ENCODE results near the gene WDR91.
"Not testable (repeated sequence)": the region's sequence is repeated elsewhere in the genome, so short reads cannot be mapped to it uniquely, and the experiment has no call there.

Gene WDR91
- 53.4 to 82.6 (median 65.7) reads per million in 4 experiments for total RNA-seq

- DNase-seq, result peak; percentile 95
Measured at GRCh38 chr7:135211179-135211945, at the start of gene WDR91. Gene WDR91 (minus strand): TSS chr7:135211526. CDS start chr7:135211502, 24 bp downstream.

DNA sequence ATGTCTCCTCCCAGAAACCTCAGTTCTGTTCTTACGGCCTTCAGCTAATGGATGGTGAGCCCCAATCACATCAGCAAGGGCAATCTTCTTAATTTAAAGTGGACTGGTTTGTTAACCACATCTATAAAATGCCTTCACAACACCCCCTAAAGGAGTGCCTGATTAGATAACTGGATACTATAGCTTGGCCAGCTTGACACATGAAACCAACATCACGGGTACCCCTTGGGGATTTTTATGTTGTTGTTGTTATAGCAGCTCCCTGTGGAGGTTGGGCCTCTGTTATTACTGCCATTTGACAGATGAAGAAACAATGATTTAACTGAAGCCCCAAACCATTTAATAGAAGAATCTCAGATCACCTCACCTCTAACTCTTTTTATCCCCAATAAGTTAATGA lies 49.1 kb upstream of the WDR91 start:
- no peak for DNase-seq

GRCh38 chr7:135259702-135260101 lies 48.4 kb upstream of the WDR91 start:
- no peak for DNase-seq

DNA sequence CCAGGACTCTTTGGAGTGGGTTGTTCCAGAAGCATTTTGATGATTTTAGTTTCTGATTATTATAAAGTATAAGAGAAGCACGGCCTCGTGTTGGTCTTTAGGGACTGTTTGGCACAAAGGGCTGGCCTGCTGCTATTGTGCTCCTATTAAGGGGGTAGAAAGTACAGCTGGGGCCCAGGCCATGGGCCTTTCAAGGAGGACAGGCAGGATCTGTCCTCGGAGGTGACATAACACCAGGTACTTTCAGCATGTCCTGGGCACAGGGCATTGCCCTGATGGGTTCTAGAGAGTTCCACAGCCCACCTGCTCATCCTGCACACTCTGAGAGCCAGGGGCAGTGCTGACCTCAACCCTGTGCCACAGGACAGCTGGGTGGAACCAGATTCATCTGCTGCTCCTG lies 47.3 kb upstream of the WDR91 start:
- no peak for DNase-seq

DNA sequence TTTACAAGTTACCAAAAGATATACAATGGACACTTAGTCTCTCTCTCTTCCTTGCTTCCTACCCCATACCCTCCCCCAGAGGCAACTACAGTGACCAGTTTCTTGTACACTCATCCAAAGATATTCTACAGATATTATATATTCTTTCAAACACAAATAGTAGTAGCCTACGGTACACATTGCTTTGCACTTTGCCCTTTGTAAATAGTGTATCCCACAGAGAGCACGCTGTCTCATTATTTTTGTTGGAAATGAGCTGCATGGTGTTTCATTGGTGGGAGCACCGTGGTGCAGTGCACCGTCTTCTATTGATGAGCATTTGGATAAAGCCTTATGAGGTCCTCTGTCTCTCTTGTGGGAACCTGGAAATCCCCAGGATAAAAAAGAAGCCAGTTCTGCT lies 46.5 kb upstream of the WDR91 start:
- DNase-seq, result no peak

GRCh38 chr7:135253851-135254771 lies 42.8 kb upstream of the WDR91 start:
- no peak for DNase-seq

DNA sequence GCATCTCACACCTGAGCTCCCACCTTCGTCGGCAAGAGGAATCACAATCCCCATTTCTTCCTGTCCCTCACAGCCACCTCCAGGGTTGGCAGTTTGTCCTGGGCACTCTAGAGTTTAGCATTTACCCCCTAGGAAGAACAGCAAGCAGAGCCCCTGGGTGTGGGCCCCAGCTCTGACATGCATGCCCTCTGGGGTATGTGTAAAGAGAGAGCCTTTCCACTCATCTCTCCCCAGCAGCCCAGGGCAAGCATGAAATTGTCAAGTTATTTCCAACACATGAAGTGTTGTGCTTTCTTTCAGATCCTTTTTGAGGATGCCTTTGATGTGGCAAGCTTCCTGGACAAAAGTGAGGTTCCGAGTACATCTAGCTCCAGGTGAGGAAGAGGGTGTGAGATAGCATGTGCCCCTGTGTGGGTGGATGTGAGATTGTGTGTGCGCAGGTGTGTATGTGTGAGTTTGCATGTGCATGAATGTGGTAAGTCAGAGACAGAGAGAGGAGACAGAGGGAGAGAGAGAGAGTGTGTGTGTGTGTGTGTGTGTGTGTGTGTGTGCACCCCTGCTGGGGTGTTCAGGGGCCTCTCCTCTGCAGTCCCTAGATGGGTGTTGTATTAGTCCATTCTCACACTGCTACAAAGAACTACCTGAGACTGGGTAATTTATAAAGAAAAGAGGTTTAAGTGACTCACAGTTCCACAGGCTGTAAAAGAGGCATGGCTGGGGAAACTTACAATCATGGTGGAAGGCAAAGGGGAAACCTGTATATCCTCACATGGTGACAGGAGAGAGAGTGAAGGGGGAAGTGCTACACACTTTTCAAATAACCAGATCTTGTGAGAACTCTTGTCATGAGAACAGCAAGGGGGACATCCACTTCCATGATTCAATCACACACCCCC lies 40.4 kb upstream of the WDR91 start:
- no peak for DNase-seq

DNA sequence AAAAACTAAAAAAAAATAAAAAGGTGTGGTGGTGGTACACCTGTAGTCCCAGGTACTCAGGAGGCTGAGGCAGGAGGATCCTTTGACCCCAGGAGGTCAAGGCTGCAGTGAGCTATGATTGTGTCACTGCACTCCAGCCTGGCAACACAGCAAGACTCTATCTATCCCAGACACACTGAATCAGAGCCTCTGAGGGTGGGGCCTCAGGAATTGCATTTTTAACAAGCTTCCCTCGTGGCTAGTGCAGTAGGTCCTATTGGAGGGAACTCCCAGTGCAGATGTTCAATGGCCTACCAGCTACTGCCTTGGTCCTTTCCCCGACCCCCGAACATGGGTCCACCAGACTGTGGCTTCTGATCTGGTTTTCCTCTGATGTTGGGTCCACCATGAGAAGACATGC lies 37.2 kb upstream of the WDR91 start:
- no peak for DNase-seq

DNA sequence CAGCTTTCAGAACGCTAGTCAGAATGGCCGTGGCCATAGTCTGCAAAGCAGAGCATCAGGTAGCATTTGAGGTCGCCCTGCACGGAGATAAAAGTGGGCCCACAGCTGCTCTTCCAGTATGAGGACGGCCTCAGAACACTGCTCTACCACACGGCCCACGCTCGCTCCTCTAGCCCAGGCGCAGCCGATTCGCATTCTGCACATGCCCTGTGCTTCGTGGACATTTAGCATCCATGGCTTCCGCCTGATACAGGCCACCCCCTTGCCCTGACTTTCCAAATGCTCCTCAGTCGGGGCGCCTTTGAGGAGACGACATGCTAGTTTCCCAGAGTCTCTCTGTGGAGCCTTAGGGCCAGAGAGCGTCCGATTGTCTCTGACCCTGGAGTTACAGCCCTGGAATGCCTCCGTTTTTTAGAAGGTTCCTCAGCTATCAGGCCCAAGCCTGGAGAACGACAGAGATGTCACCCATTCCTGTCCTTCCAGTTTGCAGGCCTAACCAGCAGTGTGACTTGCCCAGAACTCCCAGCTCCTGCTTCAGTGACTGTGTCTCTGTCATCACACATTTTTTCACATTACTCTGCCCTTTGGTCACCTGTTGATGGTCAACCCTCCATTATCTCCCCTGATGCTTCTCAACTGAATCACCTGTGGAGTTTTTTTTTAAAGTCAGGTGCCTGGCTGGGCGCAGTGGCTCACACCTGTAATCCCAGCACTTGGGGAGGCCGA lies 36.6 kb upstream of the WDR91 start:
- DNase-seq, result no peak

DNA sequence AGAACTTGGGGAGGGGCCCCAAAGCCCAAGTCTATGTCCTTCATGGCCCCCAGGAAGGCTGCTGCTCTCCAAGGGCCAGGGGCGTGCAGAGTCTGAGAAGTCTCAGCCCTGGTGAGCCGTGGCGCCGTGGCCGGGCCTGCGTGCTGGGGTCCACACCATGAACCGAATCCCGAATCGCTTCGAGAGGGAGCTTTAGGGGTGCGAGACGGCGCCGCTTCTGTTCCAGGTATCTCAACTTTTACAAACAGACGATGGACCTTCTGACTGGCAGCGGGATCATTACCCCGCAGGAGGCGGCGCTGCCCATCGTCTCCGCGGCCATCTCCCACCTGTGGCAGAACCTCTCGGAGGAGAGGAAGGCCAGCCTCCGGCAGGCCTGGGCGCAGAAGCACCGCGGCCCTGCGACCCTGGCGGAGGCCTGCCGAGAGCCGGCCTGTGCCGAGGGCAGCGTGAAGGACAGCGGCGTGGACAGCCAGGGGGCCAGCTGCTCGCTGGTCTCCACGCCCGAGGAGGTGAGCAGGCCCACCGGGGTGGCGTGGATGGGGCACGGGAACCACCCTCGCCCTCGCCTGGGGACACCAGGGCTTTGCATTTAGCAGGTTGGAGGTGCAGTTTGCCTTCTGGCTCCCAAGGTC lies 35.0 kb upstream of the WDR91 start:
- DNase-seq, result no peak

- no peak for DNase-seq
Measured at GRCh38 chr7:135245226-135246190, 34.2 kb upstream of the WDR91 start.

- DNase-seq, result no peak
Measured at GRCh38 chr7:135242096-135242684, 30.9 kb upstream of the WDR91 start.

DNA sequence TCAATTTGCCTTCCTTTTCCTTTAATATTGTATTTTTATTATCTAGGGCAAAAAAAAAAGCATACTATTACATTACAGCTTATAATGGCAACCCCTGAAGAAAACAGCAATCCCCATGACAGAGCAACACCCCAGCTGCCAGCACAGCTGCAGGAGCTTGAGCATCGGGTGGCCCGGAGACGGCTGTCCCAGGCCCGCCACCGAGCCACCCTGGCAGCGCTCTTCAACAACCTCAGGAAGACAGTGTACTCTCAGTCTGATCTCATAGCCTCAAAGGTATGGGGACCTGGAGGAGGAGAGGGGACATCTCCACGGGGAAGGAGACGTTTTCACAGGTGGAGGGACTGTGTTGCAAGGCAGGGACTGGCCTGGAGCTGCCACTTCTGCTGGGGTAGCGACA lies 29.1 kb upstream of the WDR91 start:
- no peak for DNase-seq

DNA sequence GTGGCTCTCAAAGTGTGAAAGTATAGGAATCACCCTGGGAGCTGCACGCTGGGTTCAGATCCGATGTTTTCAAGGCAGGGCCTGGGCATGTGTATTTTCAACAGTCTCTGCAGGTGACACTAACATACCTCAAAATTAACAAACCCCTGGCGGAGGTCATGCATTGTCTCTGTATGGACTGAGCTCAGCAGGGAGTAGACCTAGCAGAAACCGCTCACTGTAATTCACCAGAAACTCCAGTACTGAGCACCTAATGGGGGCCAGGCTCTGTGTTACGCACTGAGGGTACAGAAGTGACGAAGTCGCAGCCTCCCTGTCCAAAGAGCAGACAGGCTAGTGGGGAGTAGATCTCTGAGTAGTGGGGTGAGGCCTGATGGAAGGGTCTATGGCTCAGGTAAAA lies 27.9 kb upstream of the WDR91 start:
- no peak for DNase-seq

GRCh38 chr7:135238112-135238744 lies 26.9 kb upstream of the WDR91 start:
- no peak for DNase-seq

- no peak for DNase-seq
Measured at GRCh38 chr7:135236727-135237126, 25.4 kb upstream of the WDR91 start.

- no peak for DNase-seq
Measured at GRCh38 chr7:135235841-135236240, 24.5 kb upstream of the WDR91 start.

- DNase-seq, result no peak
Measured at GRCh38 chr7:135234727-135235126, 23.4 kb upstream of the WDR91 start.

GRCh38 chr7:135234095-135234494 lies 22.8 kb upstream of the WDR91 start:
- DNase-seq, result not testable (repeated sequence)
